Small intestine (tissue), 7 donors: ENCODE data around the gene TANK. TPM values are rescaled to one million over a fixed set of nuclear protein-coding genes. Genes with fewer than 3 reads are reported as not detected.

Experiments used
- DNase-seq, 2 donors: peaks; one replicate each; pipeline versions ENCODE4 v3.0.0 to v3.0.0-alpha.2; 2013
- FAIRE-seq: peaks from 2 replicates; lab custom pipeline; 2012; peaks lifted over from hg19 to GRCh38; lab: Jason Lieb, UNC
- H3K27ac ChIP-seq, 3 donors: one replicate each; pipeline ENCODE4 v1.5.1; 2013; ENCODE audit warnings: low read length in 2 of 3, mild to moderate bottlenecking in 2 of 3, control low read depth in 1 of 3, inconsistent platforms in 1 of 3, low read depth in 1 of 3, moderate library complexity in 1 of 3
- H3K27me3 ChIP-seq, 3 donors: one replicate each; pipeline ENCODE4 v1.6.1; 2013; ENCODE audit warnings: low read length in 3 of 3, inconsistent platforms in 1 of 3; ENCODE audit not compliant: control insufficient read depth in 3 of 3, insufficient read depth in 3 of 3
- H3K36me3 ChIP-seq, 3 donors: one replicate each; pipeline ENCODE4 v1.6.1; 2013; ENCODE audit warnings: low read length in 3 of 3, inconsistent platforms in 1 of 3, low read depth in 1 of 3, mild to moderate bottlenecking in 1 of 3, moderate library complexity in 1 of 3; ENCODE audit not compliant: control insufficient read depth in 3 of 3, insufficient read depth in 2 of 3
- H3K4me1 ChIP-seq, 3 donors: one replicate each; pipeline ENCODE4 v1.6.1; 2013; ENCODE audit warnings: low read length in 2 of 3, inconsistent platforms in 1 of 3, low read depth in 1 of 3, mild to moderate bottlenecking in 1 of 3, moderate library complexity in 1 of 3; ENCODE audit not compliant: control insufficient read depth in 3 of 3, insufficient read depth in 2 of 3
- H3K4me3 ChIP-seq, 3 donors: one replicate each; pipeline ENCODE4 v1.5.1; 2013; ENCODE audit warnings: low read length in 3 of 3, control low read depth in 1 of 3, inconsistent platforms in 1 of 3, low read depth in 1 of 3, mild to moderate bottlenecking in 1 of 3, moderate library complexity in 1 of 3
- H3K9me3 ChIP-seq, 2 donors: one replicate each; pipeline ENCODE4 v1.6.1; 2013; ENCODE audit warnings: low read depth in 1 of 2, low read length in 1 of 2; ENCODE audit not compliant: control insufficient read depth in 2 of 2, insufficient read depth in 1 of 2
- WGBS, 3 donors: extraction: QIAGEN DNeasy Blood & Tissue Kit; methylation state at CpG; one replicate each; pipeline ENCODE4 v1.1.7; 2013; 5-methylcytosine and 5-hydroxymethylcytosine counted together
- polyA plus RNA-seq, 4 donors: library from polyadenylated mRNA; stranded (reverse) in 3 of 4; unstranded in 1 of 4; fragments of 200-250 nt in 3 of 4; fragments of 120-200 nt in 1 of 4; gene quantifications; one replicate each; pipeline versions ENCODE4 v1.2.1 to v1.2.3, GENCODE V29; 2013
- donor health status: healthy with polysubstance abuse.
- donor health status: control.
- donor health status: control.
- donor health status: Bipolar disorder and iron deficiency.
- donor health status: healthy.

The TANK gene
- polyA plus RNA-seq, 4 donors: 27.7 to 54.8 (median 37.1) TPM

DNA sequence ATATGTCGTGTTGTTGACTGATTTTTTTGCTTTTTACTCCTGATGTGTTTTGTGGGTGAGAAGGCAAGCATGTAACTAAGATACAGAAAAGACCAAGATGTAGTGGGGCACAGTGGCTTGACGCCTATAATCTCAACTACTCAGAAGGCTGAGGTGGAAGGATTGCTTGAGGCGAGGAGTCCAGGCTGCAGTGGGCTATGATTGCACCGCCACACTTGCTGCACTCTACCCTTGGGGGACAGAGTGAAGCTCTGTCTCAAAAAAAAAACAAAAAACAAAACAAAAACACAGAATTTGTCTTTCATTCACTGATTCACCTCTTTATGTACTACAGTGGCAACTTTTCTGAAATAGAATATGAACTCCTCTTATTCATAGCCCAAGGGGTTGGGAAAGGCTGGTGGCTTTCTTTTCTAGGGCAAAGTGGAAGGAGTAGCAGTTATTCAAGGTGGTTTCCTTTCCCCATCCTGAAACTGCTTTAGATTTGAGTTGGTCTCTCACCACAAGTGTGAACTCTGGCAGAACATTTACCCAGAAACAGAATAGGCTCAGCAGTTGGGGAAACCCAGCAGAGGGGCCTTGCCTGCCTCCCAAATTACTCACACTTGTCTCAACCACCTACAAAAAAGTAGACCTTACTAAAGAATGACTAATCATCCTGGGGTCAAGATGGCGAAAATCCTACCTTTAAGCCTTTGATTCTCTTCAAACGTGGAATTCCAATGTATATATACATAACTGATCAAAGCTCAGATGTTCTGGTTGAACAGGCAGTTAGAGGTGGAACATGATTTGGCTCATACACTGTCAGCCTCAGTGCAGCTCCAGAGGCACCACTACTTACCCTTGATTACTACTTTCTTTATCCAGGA lies 6.5 kb downstream of the TANK start:
- Histone ChIP-seq H3K27ac (peak overlapping the region in 2 of 3 donors; percentile 55 to 66), H3K27me3 (no peaks in the 10 kb centered on the region)
- 69 to 90% (median 76%) methylated on average over 6 of the region's 6 CpGs for WGBS, 3 donors

GRCh38 chr2:161169335-161169734 lies 9.1 kb downstream of the TANK start:
- WGBS, 3 donors: 83 to 96% (median 88%) methylated on average over 2 of the region's 2 CpGs
- no peak overlapping the region for H3K27ac ChIP-seq
- no peak for FAIRE-seq
- H3K9me3 ChIP-seq: no peaks in the 10 kb centered on the region
- peaks cover 3 to 4% (median 3%) of the 10 kb centered on the region in 3 donors for H3K36me3 ChIP-seq
- no peak for DNase-seq
- no peaks in the 10 kb centered on the region for H3K27me3 ChIP-seq
- no peak overlapping the region for H3K4me3 ChIP-seq
- H3K4me1 ChIP-seq: peaks cover 0 to 3% (median 2%) of the 10 kb centered on the region in 3 donors

More for the DNA sequence above, 6.5 kb downstream of the TANK start:
- DNase-seq (peak in 1 of 2 donors; percentile 29), FAIRE-seq (no peak)
- Histone ChIP-seq H3K36me3 (peaks cover 0 to 4% (median 3%) of the 10 kb centered on the region in 3 donors), H3K9me3 (no peaks in the 10 kb centered on the region), H3K4me1 (peaks cover 0 to 3% (median 2%) of the 10 kb centered on the region in 3 donors), H3K4me3 (no peak overlapping the region)

DNA sequence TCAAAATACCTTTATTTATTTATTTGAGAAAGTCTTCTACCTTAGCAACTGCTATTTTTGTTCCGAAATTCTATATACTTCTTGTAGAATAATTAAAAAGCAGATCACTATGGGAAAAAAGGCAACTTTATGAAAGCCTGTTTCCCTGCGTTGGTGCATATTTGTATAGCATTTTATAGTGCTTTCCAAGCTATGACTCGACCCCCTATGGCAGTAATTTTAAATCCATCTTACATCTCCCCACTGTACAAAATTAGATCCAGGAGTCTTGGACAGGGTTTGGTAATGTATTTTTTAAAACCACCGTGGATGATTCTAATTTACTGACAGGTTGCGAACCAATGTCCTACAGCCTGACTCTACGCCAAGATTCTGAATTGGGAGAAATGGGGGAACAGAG lies 10.1 kb downstream of the TANK start:
- Histone ChIP-seq H3K27me3 (no peaks in the 10 kb centered on the region), H3K4me1 (peaks cover 0 to 3% (median 2%) of the 10 kb centered on the region in 3 donors), H3K4me3 (no peak overlapping the region), H3K9me3 (no peaks in the 10 kb centered on the region), H3K36me3 (peaks cover 3 to 4% (median 3%) of the 10 kb centered on the region in 3 donors), H3K27ac (no peak overlapping the region)
- DNase-seq (no peak), FAIRE-seq (no peak)
- 87 to 89% (median 88%) methylated on average over 6 of the region's 6 CpGs for WGBS, 3 donors

GRCh38 chr2:161170958-161171932 lies 11.0 kb downstream of the TANK start:
- no peaks in the 10 kb centered on the region for H3K27me3 ChIP-seq
- DNase-seq (no peak), FAIRE-seq (no peak)
- no peak overlapping the region for H3K27ac ChIP-seq
- 67 to 84% (median 79%) methylated on average over 4 of the region's 4 CpGs for WGBS, 3 donors
- peaks cover 0 to 3% (median 2%) of the 10 kb centered on the region in 3 donors for H3K4me1 ChIP-seq
- H3K4me3 ChIP-seq: no peak overlapping the region
- peaks cover 3 to 4% (median 3%) of the 10 kb centered on the region in 3 donors for H3K36me3 ChIP-seq
- H3K9me3 ChIP-seq: no peaks in the 10 kb centered on the region

DNA sequence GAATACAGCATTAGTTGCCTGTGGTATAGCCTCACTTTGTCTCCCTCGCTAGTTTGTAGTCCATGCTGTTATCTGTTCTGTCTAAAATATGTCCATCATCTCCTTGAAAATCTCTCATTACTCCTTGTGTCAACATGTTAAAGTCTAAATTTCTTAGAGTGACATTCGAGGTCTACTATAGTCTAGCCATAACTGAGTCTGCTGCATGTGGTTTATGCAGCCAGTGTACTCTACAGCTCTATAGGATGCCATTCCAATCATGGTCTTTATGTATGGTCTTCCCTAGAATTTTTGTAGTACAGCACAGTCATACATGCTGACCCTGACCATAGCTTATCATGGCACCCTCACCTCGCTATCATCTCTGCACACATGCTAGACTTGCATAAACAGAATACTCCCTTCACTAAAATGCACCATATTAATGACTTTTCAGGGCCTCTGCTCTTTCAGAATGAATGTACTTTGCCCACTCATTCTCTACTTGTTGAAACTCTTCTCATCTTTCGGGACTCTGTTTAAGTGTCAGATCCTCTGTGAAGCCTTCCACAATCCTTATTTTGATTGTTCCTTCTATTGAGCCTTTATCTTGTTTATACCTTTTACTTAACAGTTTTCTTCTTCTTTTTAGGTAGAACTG lies 12.8 kb downstream of the TANK start:
- DNase-seq (no peak), FAIRE-seq (no peak)
- Histone ChIP-seq H3K36me3 (peaks cover 0 to 3% (median 0%) of the 10 kb centered on the region in 3 donors), H3K4me3 (no peak overlapping the region), H3K4me1 (peaks cover 0 to 3% (median 2%) of the 10 kb centered on the region in 3 donors), H3K27ac (no peak overlapping the region), H3K27me3 (no peaks in the 10 kb centered on the region), H3K9me3 (no peaks in the 10 kb centered on the region)
- WGBS, 3 donors: 86 to 94% (median 86%) methylated on average over 4 of the region's 4 CpGs

DNA sequence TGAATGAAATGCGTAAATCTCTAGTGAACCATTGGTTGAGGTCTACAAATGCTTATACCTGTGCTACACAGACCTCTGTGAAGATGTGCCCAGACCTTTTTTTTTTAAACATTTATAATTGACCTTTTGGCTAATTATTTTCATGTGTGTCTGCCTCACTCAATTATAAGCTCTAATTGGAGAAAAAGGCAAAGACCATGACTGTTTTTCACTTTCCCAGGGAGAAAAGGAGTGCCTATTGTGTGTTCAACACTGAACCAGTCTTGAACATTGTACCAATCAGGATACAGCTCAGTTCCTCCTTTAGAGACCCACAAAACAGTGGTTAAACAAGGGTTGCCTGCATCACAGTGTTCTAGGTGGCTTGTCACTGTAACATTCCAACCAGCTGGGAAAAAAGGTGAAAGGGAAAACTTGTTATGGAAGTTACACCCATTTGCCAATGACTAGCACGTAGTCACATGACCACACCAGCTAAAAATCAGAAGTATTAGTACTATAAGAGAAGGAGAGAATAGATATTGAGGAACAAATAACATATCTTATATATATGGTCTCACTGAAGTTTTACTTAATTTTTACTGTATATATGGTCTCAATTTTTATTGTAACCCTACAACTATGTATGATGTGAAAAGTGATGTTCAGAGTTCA lies 13.4 kb downstream of the TANK start:
- Histone ChIP-seq H3K36me3 (peaks cover 0 to 3% (median 0%) of the 10 kb centered on the region in 3 donors), H3K4me3 (no peak overlapping the region), H3K4me1 (peaks cover 0 to 3% (median 2%) of the 10 kb centered on the region in 3 donors), H3K27ac (no peak overlapping the region), H3K27me3 (no peaks in the 10 kb centered on the region), H3K9me3 (no peaks in the 10 kb centered on the region)
- FAIRE-seq (no peak), DNase-seq (no peak)
- WGBS, 3 donors: 96 to 100% (median 98%) methylated on average over 2 of the region's 2 CpGs

GRCh38 chr2:161177969-161178368 lies 17.7 kb downstream of the TANK start:
- Histone ChIP-seq H3K4me3 (no peak overlapping the region), H3K27ac (no peak overlapping the region), H3K4me1 (peaks cover 0 to 2% (median 0%) of the 10 kb centered on the region in 3 donors), H3K9me3 (no peaks in the 10 kb centered on the region), H3K27me3 (no peaks in the 10 kb centered on the region), H3K36me3 (peaks cover 3 to 15% (median 9%) of the 10 kb centered on the region in 3 donors)
- DNase-seq (no peak), FAIRE-seq (no peak)
- WGBS, 3 donors: 78 to 84% (median 79%) methylated on average over 1 of the region's 1 CpG
